ENCODE results near the gene KATNB1. TPM values are rescaled to one million over a fixed set of nuclear protein-coding genes. Genes with fewer than 3 reads are reported as not detected.

Gene KATNB1
- total and polyA plus RNA-seq, 12 donors, result 9.0 to 15.1 (median 11.0) TPM

GRCh38 chr16:57695680-57696069, 39.9 kb upstream of the KATNB1 start:
- ATAC-seq (no peak), DNase-seq (no peak)
- no peak for TF ChIP-seq CTCF (IDR thresholded peaks at IDR 0.05)
- WGBS, 2 donors, result 75 to 83% methylated on average over 5 of the region's 5 CpGs
- no peaks in the 10 kb centered on the region for H3K9me3 ChIP-seq
- intact Hi-C loops (cut with DNase I), result no loop called here
- no peaks in the 10 kb centered on the region for H3K36me3 ChIP-seq
- H3K4me3 ChIP-seq, result no peak overlapping the region
- peak overlapping the region in 1 of 10 donors; percentile 74 for H3K27ac ChIP-seq
- peaks cover 0 to 10% (median 0%) of the 10 kb centered on the region in 7 donors for H3K27me3 ChIP-seq
- peaks cover 0 to 9% (median 0%) of the 10 kb centered on the region in 9 donors for H3K4me1 ChIP-seq

GRCh38 chr16:57696240-57696639, 39.3 kb upstream of the KATNB1 start:
- Histone ChIP-seq H3K27ac (no peak overlapping the region), H3K36me3 (no peaks in the 10 kb centered on the region), H3K27me3 (peaks cover 0 to 10% (median 0%) of the 10 kb centered on the region in 7 donors), H3K4me1 (peaks cover 0 to 6% (median 0%) of the 10 kb centered on the region in 9 donors), H3K4me3 (no peak overlapping the region), H3K9me3 (no peaks in the 10 kb centered on the region)
- intact Hi-C loops (cut with DNase I), result no loop called here
- 91 to 93% methylated on average over 7 of the region's 7 CpGs for WGBS, 2 donors
- ATAC-seq (no peak), DNase-seq (no peak)
- TF ChIP-seq CTCF (IDR thresholded peaks at IDR 0.05), result no peak

GRCh38 chr16:57697896-57698537, 37.6 kb upstream of the KATNB1 start:
- ATAC-seq, result no peak
- Histone ChIP-seq H3K9me3 (no peaks in the 10 kb centered on the region), H3K27me3 (peaks cover 0 to 2% (median 0%) of the 10 kb centered on the region in 7 donors), H3K4me1 (no peaks in the 10 kb centered on the region), H3K27ac (no peak overlapping the region), H3K36me3 (no peaks in the 10 kb centered on the region), H3K4me3 (no peak overlapping the region)
- no peak for TF ChIP-seq CTCF (IDR thresholded peaks at IDR 0.05)
- intact Hi-C loops (cut with DNase I), result no loop called here
- 91 to 93% methylated on average over 17 of the region's 17 CpGs for WGBS, 2 donors
- no peak for DNase-seq

- Histone ChIP-seq H3K4me3 (no peak overlapping the region), H3K27me3 (no peaks in the 10 kb centered on the region), H3K36me3 (no peaks in the 10 kb centered on the region), H3K27ac (no peak overlapping the region), H3K9me3 (no peaks in the 10 kb centered on the region), H3K4me1 (no peaks in the 10 kb centered on the region)
- DNase-seq (no peak), ATAC-seq (no peak)
- intact Hi-C loops (cut with DNase I), result no loop called here
- no peak for TF ChIP-seq CTCF (IDR thresholded peaks at IDR 0.05)
- 88% methylated on average over 16 of the region's 16 CpGs for WGBS, 2 donors
Measured at GRCh38 chr16:57698812-57699405, 36.7 kb upstream of the KATNB1 start.
